ENCODE results near the gene CDX2.

Gene CDX2

DNA sequence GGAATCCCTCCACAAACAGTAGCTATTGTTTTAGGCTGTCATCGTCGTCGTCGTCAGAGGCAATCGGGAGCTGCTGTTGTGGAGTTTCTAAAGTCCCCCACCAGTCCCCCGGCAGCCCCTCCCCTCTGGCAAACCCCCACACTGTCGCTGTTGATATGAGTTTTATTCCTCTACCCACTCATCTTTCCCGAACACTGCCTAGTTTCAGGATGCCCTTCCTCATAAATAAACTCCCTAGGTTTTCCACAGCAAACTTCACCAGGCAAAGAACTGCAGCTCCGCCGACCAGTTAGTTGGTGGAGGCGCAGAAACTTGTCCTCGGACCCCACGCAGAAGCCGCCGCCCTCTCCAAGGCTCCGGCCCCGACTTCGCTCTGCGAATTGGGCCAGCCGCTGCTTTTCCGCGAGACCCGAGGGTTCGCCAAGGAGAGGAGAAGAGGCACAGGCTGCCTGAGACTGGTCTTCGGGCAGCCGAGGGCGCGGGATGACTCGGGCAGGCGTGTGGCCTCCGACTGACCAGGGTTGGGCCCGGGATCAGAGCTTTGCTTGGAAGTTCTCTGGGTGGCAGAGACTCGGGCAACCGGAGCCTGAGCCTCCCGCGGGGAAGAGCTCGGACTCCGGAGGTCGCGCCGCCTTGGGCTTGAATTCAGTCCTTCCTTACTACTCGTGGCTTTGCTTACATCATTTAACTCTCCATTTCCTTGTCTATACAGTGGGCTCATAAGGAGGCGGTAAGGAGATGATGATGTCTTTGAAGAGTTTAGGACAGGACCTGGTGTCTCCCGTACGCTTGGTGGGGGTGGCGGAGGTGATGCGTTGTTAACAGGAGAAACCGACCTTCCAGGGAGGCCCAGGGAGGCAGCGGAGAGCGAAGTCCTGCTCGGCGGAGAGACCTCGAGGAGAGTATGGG is 41.4 kb downstream of the CDX2 start:
- no peak for TF ChIP-seq SPI1 (IDR thresholded peaks at IDR 0.05; ENCODE audit: borderline replicate concordance, low read depth)
- TF ChIP-seq, protein P1, sequence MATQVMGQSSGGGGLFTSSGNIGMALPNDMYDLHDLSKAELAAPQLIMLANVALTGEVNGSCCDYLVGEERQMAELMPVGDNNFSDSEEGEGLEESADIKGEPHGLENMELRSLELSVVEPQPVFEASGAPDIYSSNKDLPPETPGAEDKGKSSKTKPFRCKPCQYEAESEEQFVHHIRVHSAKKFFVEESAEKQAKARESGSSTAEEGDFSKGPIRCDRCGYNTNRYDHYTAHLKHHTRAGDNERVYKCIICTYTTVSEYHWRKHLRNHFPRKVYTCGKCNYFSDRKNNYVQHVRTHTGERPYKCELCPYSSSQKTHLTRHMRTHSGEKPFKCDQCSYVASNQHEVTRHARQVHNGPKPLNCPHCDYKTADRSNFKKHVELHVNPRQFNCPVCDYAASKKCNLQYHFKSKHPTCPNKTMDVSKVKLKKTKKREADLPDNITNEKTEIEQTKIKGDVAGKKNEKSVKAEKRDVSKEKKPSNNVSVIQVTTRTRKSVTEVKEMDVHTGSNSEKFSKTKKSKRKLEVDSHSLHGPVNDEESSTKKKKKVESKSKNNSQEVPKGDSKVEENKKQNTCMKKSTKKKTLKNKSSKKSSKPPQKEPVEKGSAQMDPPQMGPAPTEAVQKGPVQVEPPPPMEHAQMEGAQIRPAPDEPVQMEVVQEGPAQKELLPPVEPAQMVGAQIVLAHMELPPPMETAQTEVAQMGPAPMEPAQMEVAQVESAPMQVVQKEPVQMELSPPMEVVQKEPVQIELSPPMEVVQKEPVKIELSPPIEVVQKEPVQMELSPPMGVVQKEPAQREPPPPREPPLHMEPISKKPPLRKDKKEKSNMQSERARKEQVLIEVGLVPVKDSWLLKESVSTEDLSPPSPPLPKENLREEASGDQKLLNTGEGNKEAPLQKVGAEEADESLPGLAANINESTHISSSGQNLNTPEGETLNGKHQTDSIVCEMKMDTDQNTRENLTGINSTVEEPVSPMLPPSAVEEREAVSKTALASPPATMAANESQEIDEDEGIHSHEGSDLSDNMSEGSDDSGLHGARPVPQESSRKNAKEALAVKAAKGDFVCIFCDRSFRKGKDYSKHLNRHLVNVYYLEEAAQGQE (IDR thresholded peaks at IDR 0.05; ENCODE audit: insufficient replicate concordance, low read depth): no peak
- no peak for TF ChIP-seq GABPA (IDR thresholded peaks at IDR 0.05; ENCODE audit: low read depth)
- TF ChIP-seq, protein P2, sequence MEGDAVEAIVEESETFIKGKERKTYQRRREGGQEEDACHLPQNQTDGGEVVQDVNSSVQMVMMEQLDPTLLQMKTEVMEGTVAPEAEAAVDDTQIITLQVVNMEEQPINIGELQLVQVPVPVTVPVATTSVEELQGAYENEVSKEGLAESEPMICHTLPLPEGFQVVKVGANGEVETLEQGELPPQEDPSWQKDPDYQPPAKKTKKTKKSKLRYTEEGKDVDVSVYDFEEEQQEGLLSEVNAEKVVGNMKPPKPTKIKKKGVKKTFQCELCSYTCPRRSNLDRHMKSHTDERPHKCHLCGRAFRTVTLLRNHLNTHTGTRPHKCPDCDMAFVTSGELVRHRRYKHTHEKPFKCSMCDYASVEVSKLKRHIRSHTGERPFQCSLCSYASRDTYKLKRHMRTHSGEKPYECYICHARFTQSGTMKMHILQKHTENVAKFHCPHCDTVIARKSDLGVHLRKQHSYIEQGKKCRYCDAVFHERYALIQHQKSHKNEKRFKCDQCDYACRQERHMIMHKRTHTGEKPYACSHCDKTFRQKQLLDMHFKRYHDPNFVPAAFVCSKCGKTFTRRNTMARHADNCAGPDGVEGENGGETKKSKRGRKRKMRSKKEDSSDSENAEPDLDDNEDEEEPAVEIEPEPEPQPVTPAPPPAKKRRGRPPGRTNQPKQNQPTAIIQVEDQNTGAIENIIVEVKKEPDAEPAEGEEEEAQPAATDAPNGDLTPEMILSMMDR (IDR thresholded peaks at IDR 0.05; ENCODE audit: insufficient read depth, low read length): no peak
- no peak for TF ChIP-seq POLR2AphosphoS5 (IDR thresholded peaks at IDR 0.05; ENCODE audit: low read depth)

DNA sequence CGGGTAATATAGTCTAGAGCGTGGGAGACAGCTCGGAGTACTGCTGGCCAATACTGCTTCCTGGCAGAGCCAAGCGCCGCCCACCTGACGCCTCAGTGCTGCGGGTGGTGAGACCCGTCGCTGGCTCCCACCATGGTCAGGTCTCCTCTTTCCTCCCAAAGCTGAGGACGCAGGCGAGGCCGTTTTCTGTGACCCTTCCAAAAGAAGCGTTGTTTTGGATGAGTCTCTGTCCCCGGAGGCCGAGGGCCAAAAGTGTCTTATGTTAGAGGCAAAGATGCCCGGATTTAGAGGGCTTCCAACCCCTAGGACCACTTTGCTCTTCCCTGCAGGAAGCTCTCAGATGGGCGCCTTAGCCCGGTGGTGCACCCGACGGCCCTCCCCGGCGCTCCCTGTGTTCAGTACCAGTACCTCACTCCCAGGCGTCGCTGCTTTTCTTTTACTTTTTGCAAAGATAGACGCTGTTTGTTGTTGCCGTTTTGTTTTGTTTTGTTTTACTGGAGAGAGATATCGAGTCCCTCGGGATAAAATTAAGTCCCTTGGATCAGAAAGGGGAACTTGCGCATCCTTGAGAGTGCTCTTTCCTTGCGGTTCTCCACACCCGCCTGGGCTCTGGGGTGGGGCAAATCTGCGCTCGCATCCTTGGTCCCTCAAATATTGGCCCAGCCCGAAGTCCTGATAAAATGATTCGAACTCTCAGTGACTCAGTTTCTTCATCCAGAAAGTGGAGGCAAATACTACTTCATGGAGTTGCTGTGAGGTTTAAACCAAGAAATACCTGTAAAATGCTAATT is 42.3 kb downstream of the CDX2 start:
- TF ChIP-seq, protein P2 (IDR thresholded peaks at IDR 0.05; ENCODE audit: insufficient read depth, low read length): no peak
- TF ChIP-seq POLR2AphosphoS5 (IDR thresholded peaks at IDR 0.05; ENCODE audit: low read depth) (no peak), GABPA (IDR thresholded peaks at IDR 0.05; ENCODE audit: low read depth) (no peak), SPI1 (IDR thresholded peaks at IDR 0.05; ENCODE audit: borderline replicate concordance, low read depth) (no peak)
- TF ChIP-seq, protein P1 (IDR thresholded peaks at IDR 0.05; ENCODE audit: insufficient replicate concordance, low read depth): no peak
- Histone ChIP-seq H3K27me3 (ENCODE audit: insufficient read depth, poor library complexity, severe bottlenecking) (peaks cover 90% of the 10 kb centered on the region), H3K27ac (replicated peaks) (no peak overlapping the region), H3K4me3 (replicated peaks; ENCODE audit: insufficient read depth, low read length) (no peak overlapping the region)
- DNase-seq (ENCODE audit: low read depth in 1 of 2, low spot score in 1 of 2): no peak

More for the DNA sequence above, 41.4 kb downstream of the CDX2 start:
- Histone ChIP-seq H3K4me3 (replicated peaks; ENCODE audit: insufficient read depth, low read length) (no peak overlapping the region), H3K27me3 (ENCODE audit: insufficient read depth, poor library complexity, severe bottlenecking) (peaks cover 82% of the 10 kb centered on the region), H3K27ac (replicated peaks) (no peak overlapping the region)
- DNase-seq (ENCODE audit: low read depth in 1 of 2, low spot score in 1 of 2): no peak

DNA sequence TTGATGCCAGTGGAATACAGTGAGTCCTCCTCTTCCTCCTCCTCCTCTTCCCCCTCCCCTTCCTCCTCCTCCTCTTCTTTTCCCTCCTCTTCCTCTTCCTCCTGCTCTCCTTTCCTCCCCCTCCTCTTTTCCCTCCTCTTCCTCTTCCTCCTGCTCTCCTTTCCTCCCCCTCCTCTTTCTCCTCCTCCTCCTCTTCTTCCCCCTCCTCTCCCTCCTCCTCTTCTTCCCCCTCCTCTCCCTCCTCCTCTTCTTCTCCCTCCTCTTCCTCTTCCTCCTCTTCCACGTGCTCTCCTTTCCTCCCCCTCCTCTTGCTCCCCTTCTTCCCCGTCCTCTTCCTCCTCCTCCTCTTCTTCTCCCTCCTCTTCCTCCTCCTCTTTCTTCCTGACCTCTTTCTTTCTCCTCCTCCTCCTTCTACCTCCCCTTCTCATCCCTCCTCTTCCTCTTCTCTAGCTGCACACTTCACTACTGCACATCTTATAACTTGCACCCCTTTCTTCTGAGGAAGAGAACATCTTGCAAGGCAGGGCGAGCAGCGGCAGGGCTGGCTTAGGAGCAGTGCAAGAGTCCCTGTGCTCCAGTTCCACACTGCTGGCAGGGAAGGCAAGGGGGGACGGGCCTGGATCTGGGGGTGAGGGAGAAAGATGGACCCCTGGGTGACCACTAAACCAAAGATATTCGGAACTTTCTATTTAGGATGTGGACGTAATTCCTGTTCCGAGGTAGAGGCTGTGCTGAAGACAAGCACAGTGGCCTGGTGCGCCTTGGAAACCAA is 43.7 kb downstream of the CDX2 start:
- H3K27me3 ChIP-seq (ENCODE audit: insufficient read depth, poor library complexity, severe bottlenecking): peaks cover 98% of the 10 kb centered on the region
- H3K27ac ChIP-seq (replicated peaks): no peak overlapping the region
- no peak overlapping the region for H3K4me3 ChIP-seq (replicated peaks; ENCODE audit: insufficient read depth, low read length)
- TF ChIP-seq SPI1 (IDR thresholded peaks at IDR 0.05; ENCODE audit: borderline replicate concordance, low read depth): no peak
- TF ChIP-seq GABPA (IDR thresholded peaks at IDR 0.05; ENCODE audit: low read depth): no peak
- no peak for DNase-seq (ENCODE audit: low read depth in 1 of 2, low spot score in 1 of 2)
